GM19324 (cell line): ENCODE results near the gene CFAP161.

Experiments used
- ATAC-seq: cut with Tn5 transposase; IDR thresholded peaks from one replicate; pipeline ENCODE4 v1.9.1; 2021; ENCODE audit warnings: mild to moderate bottlenecking, moderate library complexity; ENCODE audit not compliant: unreplicated experiment, low FRiP score

The CFAP161 gene, protein sequence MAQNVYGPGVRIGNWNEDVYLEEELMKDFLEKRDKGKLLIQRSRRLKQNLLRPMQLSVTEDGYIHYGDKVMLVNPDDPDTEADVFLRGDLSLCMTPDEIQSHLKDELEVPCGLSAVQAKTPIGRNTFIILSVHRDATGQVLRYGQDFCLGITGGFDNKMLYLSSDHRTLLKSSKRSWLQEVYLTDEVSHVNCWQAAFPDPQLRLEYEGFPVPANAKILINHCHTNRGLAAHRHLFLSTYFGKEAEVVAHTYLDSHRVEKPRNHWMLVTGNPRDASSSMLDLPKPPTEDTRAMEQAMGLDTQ

DNA sequence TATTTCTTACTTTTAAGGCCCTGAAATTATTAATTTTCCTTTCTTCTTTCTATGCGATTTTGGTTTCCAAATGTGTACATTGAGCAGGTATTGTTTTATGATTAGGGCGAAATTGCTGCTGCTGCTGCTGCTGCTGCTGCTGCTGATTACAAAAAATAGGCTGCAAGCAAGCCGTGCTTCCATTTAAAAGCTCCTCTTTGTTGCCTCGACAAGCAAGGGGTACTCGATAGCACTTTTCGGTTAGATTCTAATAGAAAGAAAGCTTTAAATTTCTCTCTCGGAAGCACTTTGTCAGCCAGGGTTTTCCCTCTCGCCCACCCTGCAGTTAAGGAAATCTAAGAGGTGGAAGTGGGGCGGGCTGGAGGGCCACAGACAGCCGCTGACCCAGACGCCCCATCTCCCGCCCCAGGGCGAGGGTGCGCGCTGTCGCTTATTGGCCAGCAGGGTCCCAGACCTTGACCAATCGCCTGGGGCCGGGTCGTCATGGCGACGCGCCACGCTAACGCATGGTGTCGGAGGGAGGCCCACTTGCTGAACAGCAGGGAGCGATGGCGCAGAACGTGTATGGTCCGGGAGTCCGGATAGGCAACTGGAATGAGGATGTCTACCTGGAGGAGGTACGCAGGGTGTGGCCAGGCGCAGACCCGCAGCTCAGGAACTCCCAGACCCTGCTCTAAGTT lies at the start of gene CFAP161:
TSS of gene CFAP161 (plus strand) at position 489 of the 680 bp plus-strand sequence. CDS start at position 549, 60 bp downstream.
- no peak for ATAC-seq

DNA sequence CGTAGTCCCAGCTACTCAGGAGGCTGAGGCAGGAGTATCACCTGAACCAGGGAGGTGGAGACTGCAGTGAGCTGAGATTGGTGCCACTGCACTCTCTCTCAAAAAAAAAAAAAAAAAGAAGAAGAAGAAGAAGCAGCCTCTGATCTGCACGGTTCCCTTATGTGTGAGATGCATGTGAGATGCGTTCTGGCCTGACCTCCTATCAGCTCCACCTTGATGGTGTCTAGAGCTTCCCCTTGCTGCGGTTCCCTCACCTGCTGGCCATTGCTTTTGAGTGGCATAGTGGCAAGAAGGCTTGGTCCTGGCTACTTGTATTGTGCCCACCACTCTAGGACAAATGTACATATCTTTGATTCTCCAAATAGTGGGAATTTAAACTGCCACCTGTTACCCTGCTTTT lies 49.4 kb upstream of the CFAP161 start:
- no peak for ATAC-seq

DNA sequence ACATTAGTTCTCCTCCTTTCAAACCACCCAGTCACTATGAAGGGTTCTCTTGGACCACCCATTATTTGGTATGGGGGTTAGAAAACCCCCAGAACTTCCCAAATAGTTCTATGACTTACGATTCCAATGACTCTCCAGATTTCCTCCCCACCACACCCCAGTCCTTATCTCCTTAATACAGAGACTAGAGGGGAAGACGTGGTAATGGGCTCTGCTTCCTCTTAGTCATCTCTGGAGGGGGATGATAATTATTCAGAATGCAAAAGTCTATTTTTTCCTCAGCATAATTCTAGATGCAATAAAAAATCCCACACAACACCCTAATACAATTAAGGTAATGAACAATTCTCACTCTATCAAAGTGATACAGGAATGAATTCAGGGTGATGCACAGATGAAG lies 48.9 kb upstream of the CFAP161 start:
- ATAC-seq, result no peak

DNA sequence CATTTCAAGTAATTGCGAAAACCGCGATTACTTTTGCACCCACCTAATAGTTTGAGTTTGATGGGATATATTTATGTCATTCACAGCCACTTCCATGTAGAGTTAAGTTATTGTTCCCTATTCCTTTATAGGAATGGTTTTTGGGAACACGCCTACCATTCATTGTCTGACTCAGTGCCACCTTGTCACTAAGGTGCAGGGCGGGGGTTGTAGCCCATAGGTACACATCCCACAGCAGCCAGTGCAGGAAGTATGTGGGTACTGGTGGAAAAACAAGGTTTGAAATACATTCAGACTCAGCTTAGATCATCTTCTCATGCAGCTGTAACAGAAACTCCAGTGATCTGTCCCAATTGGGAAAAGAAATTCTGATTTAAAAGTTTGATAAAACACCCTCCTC lies 48.2 kb upstream of the CFAP161 start:
- ATAC-seq, result no peak

DNA sequence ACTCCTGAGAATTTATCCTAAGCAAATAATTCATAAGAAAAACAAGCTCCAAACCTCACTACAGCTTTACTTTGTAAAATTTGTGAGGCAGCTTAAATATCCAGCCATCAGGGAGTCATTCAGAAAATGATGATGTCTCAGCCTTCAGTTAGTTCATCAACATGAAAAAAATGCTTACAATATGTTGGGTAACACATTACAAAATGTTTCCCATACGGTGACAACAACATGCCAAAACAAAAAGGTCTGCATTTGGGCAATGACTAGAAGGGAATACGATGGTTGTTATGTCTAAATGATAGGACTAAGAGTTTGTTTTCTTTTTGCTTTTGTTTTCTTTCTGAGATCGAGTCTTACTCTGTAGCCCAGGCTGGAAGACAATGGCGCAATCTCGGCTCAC lies 47.0 kb upstream of the CFAP161 start:
- ATAC-seq, result no peak

DNA sequence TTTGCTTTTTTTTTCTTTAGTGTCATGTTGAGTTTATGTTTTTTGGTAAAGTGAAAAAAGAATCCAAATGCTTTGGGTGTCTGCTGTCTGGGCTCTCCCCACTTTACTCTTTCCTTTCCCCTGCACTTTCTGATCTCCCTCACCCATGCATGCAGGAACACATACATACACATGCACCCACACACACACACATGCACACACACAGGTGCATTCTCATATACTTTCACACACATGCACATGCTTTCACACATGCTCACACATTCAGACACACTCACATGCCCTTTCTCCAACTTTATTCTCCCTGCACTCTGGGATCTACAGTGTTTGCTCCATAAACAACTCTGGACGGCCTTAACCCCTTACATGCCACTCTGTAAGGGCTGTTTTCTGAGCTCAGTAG lies 46.4 kb upstream of the CFAP161 start:
- no peak for ATAC-seq

DNA sequence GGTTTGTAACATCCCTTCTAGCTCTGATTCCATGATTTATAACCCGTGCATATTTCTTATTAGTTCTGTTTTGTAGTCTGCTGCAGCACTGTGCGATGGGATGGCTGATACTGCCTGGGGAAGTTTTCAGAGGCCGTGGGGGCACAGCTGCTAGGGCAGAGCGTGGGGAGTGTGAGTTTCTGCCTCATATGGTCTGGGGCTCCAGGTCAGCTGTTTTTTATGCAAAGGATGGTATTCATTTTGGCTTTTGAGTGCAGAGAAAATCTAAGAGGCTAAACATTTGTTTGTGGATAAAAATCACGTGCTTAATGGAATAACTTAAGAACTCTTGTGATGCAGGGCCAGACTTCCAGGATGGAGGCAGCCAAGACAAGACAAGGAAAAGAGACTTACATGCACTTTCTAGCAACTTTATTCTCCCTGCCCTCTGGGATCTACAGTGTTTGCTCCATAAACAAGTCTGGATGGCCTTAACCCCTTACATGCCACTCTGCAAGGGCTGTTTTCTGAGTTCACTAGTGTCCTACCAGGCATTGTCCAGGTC lies 45.5 kb upstream of the CFAP161 start:
- ATAC-seq, result no peak

DNA sequence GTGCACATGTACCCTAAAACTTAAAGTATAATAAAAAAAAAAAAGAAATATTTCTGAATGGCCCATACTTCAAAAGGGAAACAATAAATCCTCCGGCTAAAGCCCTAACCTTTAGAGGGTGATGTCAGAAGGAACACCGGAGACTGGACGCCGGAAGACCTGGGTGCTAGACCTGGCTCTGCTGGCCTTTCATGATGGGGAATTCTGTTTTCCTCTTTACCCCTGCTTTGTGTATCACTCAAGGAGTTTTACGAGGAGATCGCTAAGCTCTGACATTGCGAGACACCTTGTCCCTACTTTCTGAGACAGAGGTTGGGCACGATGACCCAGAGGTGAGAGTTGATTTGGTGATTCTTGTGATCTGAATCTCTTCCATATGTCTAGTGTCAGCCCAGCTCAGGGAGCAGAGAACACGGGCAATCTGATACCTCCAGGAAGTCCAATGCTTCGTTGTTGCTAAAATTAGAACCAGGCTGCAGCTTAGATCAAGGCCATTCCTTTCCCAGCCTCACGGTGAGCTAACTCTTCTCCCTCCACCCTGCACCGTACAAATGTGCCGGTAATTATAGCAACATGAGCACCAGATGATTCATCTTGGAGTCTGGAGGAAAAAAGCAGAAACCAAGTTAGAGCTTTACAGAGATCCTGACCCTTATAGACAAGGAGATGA lies 42.0 kb upstream of the CFAP161 start:
- ATAC-seq, result no peak

DNA sequence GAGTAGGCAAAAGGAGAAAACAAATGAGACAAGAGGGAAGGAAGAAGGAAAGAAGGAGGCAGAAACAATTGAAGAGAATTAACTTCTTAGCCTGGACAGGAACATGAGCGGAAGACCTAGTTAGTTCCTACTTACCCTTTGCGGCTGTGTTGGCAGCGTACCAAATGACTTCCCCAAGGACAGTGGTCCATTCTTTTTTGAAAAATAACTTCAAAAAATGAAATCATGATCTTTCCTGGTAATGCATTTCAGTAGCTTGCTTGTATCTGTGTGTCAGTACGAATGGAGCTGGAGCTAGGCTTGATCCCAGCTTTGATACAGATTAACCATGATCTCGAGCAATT lies 41.5 kb upstream of the CFAP161 start:
- ATAC-seq, result no peak

DNA sequence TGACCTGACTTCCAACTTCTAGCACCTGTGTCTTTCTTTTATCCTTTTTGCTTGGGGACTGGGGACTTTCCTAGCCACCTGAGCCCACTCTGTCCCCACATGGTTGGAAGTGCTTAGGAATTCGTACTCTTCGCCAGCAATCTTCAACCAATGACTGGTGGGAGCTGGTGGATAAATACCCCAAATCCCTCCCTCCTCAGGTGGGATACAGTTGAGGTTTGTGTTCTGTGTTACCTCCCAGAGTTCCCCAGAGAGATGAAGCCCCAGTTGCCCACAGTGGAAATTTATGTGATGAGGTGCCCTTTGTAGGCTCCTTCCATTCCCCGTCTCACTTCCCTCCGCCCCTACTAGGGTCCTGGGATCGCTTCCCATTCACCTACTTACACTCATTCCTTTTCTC lies 40.1 kb upstream of the CFAP161 start:
- no peak for ATAC-seq

DNA sequence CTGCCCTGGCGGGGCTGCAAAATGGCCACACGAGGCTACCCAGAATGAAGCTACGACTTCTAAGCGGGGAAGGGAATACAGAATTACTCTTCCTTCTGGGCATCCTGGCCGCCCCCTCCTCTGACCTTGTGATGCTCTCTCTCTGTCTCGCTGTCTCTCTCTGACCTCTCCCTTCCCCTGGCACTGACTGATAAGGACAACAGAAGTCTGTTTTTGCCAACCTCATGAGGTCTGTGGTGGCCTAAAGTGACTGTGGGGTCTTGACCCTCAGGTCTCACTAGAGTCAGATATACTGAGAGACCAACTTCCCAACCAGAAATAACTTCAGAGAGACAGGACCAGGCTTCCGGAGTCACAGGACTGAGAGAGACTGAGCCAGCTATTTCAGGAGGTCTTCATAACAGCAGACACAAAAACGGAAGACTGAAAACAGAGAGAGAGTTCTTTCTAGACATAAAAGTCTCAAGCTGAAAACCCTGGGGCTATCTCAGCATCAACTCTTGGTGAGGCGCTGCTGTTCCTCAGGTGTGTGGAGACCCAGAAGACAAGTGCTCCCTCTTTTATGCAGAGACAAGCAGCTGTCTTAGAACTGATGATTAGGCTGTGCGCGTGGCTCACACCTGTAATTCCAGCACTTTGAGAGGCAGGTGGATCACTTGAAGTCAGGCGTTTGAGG lies 38.2 kb upstream of the CFAP161 start:
- ATAC-seq, result no peak

DNA sequence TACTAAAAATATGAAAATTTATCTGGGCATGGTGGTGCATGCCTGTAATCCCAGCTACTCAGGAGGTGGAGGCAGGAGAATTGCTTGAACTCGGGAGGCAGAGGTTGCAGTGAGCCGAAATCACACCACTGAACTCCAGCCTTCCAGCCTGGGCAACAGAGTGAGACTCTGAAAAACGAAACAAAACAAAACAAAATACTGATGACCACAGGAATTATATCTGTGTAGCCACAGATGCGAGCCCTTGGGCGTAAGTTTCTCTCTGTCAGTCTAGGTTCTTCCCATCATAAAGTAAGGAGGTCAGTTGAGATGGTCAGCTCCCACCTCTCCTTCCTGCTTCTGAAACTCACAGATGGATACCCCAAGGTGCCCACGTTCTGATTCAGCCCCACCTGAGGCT lies 37.7 kb upstream of the CFAP161 start:
- no peak for ATAC-seq

DNA sequence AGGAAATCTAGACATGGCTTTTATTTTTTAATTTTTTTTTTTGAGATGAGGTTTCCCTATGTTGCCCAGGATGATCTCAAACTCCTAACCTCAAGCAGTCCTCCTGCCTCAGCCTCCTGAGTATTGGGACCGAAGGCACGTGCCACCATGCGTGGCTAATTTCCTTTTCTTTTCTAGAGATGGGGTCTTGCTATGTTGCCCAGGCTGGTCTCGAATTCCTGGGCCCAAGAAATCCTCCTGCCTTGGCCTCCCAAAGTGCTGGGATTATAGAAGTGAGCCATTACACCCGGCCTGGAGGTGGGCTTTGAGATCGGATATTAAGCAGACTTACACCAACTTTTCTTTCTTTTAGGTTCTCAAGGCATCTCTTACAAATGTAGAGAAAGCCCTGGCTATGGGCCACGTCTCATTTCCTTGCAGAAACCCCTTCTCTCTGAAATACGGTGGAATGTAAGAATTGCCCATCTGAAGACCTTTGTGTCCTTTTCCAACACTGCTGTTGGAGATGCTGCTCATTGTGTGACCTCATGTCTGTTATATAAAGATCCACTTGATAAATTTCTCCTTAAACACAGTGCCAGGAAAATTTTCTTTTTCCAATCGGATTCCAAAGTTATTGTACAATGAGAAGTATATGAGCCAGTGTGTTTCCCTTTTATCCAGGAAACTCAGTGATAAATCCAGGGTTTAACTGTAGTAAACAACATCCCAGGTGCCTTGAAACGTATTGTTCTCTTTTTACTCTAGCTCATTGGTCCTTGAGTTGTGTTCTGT lies 36.8 kb upstream of the CFAP161 start:
- ATAC-seq, result no peak

DNA sequence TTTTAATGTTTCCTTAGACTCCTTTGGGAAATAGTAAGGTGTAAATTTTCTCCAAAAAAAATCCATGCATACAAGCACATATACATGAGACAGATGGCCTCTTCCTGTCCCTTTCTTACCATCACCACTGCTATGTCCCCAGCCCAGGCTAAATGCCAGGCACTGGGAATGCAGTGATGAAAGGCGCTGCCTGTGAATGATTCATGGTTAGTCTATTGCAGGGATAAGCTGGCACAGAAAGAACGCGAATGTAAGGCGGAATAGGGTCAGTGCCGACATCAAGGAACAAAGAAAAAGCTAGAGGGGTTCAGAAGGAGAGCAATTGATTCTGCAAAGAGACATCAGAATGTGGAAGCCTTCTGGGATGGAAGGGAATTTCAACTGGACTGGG lies 36.2 kb upstream of the CFAP161 start:
- no peak for ATAC-seq

DNA sequence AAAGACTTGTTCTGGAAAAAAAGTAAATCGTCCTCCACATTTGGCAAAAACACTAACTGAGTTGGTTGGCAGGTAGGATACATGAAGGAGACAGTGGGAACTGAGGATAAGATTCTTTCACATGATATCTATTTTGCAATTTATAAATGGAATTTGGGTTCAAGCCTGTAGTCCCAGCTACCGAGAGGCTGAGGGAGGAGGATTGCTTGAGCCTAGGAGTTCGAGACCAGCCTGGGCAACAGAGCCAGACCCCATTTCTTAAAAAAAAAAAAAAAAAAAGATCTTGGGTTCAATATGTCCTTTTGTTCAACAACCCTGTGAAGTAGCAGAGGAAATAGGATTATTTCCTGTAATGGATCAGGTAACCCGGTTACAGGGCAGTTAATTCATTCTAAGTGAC lies 35.7 kb upstream of the CFAP161 start:
- no peak for ATAC-seq

DNA sequence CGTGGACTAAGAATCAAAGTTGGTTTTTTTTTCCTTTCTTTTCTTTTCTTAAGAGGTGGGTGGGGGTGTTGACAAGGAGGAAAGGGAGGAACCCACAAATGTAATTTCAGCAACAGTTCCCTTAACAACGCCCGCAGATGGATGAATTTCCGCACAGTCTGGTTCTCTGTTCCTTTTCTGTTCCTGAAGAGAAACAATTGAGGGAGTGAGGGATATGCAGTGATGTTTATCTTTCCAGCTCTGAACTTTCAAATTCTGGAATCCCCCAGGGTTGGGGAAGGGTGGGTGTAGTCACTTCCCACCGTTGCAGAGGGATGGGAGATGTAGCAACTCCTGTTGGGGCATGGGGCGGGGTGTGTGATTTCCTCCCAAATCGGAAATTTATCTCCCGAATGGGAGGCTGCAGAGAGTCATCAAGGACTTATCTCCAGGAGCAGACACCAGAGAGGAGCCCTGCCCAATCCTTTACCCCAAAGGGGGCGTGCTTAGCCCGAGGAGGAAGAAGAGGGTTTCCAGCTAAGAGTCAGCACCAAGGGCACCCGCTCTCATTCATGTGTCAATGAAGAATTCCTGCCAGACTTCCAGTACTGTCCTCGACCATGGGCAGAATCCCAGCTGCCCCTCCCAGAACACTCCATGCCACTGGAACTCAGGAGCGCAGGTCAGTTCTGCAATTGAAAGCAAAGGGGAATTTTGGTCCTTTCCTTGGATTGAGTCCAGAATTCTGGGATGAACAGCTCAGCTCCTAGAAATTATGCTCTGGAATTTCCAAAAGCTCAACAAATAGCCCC lies 35.0 kb upstream of the CFAP161 start:
- ATAC-seq, result no peak

DNA sequence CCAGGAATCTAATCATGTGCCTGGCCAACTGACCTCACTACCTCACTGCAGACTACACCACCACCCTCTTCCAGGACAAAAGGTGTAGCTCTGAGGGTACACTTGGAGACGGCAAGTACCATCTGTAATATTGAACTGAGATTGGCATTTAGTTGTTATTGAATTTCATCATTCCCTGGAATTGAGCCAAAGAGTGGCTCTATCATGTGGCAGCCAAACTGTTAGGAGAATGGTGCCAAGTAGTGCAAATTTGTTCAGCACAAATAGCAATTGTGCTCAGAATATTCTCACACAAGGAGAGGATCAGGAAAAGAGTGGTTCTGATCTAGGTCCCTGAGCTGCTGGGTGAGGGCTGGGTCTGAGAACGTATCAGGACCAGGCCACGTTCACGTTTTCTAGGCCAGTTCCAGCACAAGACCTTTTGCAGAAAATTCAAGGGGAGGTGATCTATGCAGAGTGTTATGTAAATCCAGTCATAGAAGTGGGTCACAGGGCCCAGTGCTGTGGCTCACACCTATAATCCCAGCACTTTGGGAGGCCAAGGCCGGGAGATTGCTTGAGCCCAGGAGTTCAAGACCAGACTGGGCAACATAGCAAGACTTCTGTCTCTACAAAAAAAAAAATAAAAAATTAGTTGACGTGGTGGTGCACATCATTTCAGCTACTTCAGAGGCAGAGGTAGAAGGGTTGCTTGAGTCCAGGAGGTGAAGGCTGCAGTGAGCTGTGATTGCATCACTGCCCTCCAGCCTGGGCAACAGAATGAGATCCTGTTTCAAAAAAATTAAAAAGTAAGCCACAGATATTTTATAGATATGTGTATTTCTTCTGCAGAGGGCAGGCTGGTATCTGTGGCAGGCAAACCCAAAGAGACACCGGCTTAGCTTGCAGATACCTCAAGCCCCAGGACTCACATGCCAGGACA lies 31.9 kb upstream of the CFAP161 start:
- ATAC-seq, result no peak

DNA sequence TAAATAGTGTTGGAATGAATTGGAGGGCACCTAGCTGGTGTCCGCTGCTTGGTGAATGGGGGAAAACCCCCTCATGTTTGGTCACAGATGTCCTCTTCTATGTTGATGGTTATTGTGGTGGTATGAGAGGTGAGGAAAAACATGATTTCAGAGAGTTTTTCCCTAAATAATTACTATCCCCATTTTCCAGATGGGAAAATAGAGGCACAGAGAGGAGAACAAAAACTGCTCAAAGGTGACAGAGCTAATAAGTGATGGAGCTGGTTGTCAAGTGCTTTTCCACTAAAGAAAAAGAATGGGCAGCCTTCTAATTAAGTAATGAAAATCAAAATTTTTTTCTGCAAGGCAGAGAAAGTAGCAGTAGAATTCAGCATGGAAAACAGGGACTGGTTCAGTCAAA lies 30.2 kb upstream of the CFAP161 start:
- ATAC-seq, result no peak

DNA sequence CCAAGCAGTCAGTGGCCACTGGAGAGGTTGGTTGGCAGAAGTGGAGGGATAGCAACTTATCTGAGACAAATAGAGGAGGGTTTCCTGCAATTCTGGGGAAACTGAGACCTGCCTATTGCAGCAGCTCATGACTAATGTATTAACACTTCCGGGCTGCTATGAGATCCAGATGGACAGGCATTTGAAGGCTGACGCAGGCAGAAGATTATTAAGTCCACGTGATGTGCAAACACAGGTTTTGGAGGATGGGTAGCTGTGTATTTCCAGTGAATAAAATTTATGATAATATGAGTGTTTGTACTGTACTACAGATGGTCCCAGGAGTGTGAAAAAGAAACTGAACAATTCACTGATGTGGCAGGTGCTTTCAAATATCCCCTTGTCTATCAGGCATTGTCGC lies 28.5 kb upstream of the CFAP161 start:
- ATAC-seq, result no peak
